ENCODE data around the gene CWF19L1.

DNA sequence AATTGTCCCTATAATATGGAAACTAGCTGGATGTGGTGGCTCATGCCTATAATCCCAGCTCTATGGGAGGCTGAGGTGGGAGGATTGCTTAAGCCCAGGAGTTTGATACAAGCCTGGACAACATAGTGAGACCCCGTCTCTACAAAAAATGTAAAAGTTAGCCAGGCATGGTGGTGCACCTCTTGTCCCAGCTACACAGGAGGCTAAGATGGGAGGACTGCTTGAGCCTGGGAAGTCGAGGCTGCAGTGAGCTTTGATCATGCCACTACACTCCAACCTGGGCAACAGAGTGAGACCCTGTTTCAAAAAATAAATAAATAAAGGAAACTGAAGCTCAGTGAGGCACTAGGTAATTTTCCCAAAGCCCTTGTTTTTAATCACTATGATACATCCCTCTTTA is 65.9 kb downstream of the CWF19L1 start:
- TF ChIP-seq PPARA (CRISPR knock-in tag; IDR thresholded peaks at IDR 0.05; ENCODE audit: borderline replicate concordance) (no peak), ZFP3 (CRISPR knock-in tag; IDR thresholded peaks at IDR 0.05) (no peak), BACH2 (CRISPR knock-in tag; IDR thresholded peaks at IDR 0.05; ENCODE audit: borderline replicate concordance) (no peak), ZFP30 (CRISPR knock-in tag; IDR thresholded peaks at IDR 0.05) (no peak), TCF4 (CRISPR knock-in tag; IDR thresholded peaks at IDR 0.05; ENCODE audit: borderline replicate concordance) (no peak), ARNTL (CRISPR knock-in tag; IDR thresholded peaks at IDR 0.05; ENCODE audit: borderline replicate concordance, low read depth) (no peak), CSDC2 (CRISPR knock-in tag; IDR thresholded peaks at IDR 0.05) (no peak), GLIS3 (CRISPR knock-in tag; IDR thresholded peaks at IDR 0.05) (no peak)
- TF ChIP-seq, protein P1, sequence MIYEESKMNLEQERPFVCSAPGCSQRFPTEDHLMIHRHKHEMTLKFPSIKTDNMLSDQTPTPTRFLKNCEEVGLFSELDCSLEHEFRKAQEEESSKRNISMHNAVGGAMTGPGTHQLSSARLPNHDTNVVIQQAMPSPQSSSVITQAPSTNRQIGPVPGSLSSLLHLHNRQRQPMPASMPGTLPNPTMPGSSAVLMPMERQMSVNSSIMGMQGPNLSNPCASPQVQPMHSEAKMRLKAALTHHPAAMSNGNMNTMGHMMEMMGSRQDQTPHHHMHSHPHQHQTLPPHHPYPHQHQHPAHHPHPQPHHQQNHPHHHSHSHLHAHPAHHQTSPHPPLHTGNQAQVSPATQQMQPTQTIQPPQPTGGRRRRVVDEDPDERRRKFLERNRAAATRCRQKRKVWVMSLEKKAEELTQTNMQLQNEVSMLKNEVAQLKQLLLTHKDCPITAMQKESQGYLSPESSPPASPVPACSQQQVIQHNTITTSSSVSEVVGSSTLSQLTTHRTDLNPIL (CRISPR knock-in tag; IDR thresholded peaks at IDR 0.05; ENCODE audit: low read depth), result no peak
- TF ChIP-seq, protein P2, sequence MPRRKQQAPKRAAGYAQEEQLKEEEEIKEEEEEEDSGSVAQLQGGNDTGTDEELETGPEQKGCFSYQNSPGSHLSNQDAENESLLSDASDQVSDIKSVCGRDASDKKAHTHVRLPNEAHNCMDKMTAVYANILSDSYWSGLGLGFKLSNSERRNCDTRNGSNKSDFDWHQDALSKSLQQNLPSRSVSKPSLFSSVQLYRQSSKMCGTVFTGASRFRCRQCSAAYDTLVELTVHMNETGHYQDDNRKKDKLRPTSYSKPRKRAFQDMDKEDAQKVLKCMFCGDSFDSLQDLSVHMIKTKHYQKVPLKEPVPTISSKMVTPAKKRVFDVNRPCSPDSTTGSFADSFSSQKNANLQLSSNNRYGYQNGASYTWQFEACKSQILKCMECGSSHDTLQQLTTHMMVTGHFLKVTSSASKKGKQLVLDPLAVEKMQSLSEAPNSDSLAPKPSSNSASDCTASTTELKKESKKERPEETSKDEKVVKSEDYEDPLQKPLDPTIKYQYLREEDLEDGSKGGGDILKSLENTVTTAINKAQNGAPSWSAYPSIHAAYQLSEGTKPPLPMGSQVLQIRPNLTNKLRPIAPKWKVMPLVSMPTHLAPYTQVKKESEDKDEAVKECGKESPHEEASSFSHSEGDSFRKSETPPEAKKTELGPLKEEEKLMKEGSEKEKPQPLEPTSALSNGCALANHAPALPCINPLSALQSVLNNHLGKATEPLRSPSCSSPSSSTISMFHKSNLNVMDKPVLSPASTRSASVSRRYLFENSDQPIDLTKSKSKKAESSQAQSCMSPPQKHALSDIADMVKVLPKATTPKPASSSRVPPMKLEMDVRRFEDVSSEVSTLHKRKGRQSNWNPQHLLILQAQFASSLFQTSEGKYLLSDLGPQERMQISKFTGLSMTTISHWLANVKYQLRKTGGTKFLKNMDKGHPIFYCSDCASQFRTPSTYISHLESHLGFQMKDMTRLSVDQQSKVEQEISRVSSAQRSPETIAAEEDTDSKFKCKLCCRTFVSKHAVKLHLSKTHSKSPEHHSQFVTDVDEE (CRISPR knock-in tag; IDR thresholded peaks at IDR 0.05), result no peak
- TF ChIP-seq, protein P3, sequence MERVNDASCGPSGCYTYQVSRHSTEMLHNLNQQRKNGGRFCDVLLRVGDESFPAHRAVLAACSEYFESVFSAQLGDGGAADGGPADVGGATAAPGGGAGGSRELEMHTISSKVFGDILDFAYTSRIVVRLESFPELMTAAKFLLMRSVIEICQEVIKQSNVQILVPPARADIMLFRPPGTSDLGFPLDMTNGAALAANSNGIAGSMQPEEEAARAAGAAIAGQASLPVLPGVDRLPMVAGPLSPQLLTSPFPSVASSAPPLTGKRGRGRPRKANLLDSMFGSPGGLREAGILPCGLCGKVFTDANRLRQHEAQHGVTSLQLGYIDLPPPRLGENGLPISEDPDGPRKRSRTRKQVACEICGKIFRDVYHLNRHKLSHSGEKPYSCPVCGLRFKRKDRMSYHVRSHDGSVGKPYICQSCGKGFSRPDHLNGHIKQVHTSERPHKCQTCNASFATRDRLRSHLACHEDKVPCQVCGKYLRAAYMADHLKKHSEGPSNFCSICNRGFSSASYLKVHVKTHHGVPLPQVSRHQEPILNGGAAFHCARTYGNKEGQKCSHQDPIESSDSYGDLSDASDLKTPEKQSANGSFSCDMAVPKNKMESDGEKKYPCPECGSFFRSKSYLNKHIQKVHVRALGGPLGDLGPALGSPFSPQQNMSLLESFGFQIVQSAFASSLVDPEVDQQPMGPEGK (CRISPR knock-in tag; IDR thresholded peaks at IDR 0.05; ENCODE audit: borderline replicate concordance), result no peak
